Fibroblast of lung (primary cell): ENCODE results near the gene RAC2. TPM values are rescaled to one million over a fixed set of nuclear protein-coding genes. Genes with fewer than 3 reads are reported as not detected.

Experiments used
- DNase-seq, 2 donors: peaks; one replicate each; pipeline versions ENCODE4 v3.0.0 to v3.0.0-alpha.2; 2010; ENCODE audit warnings: low read depth in 2 of 2
- H2AFZ ChIP-seq: 2 replicates; pipeline ENCODE4 v1.5.1; 2012; ENCODE audit warnings: low read length, control low read depth, inconsistent platforms
- H3K27ac ChIP-seq: 2 replicates; pipeline ENCODE4 v1.5.1; 2011; ENCODE audit warnings: low read length, control low read depth; ENCODE audit not compliant: insufficient read depth
- H3K27me3 ChIP-seq: 2 replicates; pipeline ENCODE4 v1.5.1; 2011; ENCODE audit warnings: mild to moderate bottlenecking, low read length; ENCODE audit not compliant: control insufficient read depth, insufficient read depth
- H3K36me3 ChIP-seq: 2 replicates; pipeline ENCODE4 v1.5.1; 2011; ENCODE audit warnings: low read length; ENCODE audit not compliant: control insufficient read depth, insufficient read depth
- H3K4me1 ChIP-seq: 2 replicates; pipeline ENCODE4 v1.5.1; 2011; ENCODE audit warnings: low read length; ENCODE audit not compliant: control insufficient read depth, insufficient read depth; ENCODE audit errors: extremely low read depth
- H3K4me2 ChIP-seq: 2 replicates; pipeline ENCODE4 v1.5.1; 2011; ENCODE audit warnings: low read length, control low read depth; ENCODE audit not compliant: insufficient read depth; ENCODE audit errors: extremely low read depth
- H3K4me3 ChIP-seq, 4 experiments: fragments of 200-600 bp in 1 of 4; sonication (generic) in 1 of 4; replicated peaks in 1 of 4; 2 replicates each; pipeline ENCODE4 v1.5.1; 2011 to 2016; ENCODE audit warnings: low read length in 4 of 4, low read depth in 3 of 4, mild to moderate bottlenecking in 3 of 4, control low read depth in 2 of 4, inconsistent platforms in 1 of 4, mixed read lengths in 1 of 4; ENCODE audit not compliant: insufficient read depth in 1 of 4; ENCODE audit errors: control extremely low read depth in 1 of 4
- H3K79me2 ChIP-seq: 2 replicates; pipeline ENCODE4 v1.5.1; 2012; ENCODE audit warnings: mild to moderate bottlenecking, low read length, inconsistent platforms; ENCODE audit not compliant: control insufficient read depth, insufficient read depth
- H3K9ac ChIP-seq: 2 replicates; pipeline ENCODE4 v1.5.1; 2011; ENCODE audit warnings: mild to moderate bottlenecking, low read length, control low read depth; ENCODE audit not compliant: insufficient read depth
- H3K9me3 ChIP-seq: 2 replicates; pipeline ENCODE4 v1.5.1; 2012; ENCODE audit warnings: low read depth, low read length; ENCODE audit not compliant: control insufficient read depth, insufficient read depth
- H4K20me1 ChIP-seq: 2 replicates; pipeline ENCODE4 v1.5.1; 2011; ENCODE audit warnings: low read length; ENCODE audit not compliant: control insufficient read depth, insufficient read depth; ENCODE audit errors: extremely low read depth
- EZH2 ChIP-seq: IDR thresholded peaks from 2 replicates; pipeline ENCODE4 v1.5.1; 2012; ENCODE audit warnings: low read length, control low read depth, mild to moderate bottlenecking; ENCODE audit errors: missing control alignments
- polyA plus RNA-seq, 2 donors: library from polyadenylated mRNA; depleted of rRNA in 1 of 2; stranded (reverse) in 1 of 2; unstranded in 1 of 2; fragments of >200 nt; gene quantifications; 2 replicates each; pipeline ENCODE4 v1.2.1, GENCODE V29; 2011 to 2012; ENCODE audit warnings: missing spikeins in 1 of 2
- total RNA-seq: library from RNA; depleted of rRNA; stranded (reverse); fragments of >200 nt; gene quantifications from 2 replicates; pipeline ENCODE4 v1.2.1, GENCODE V29; 2014
- TF ChIP-seq, protein P1 (sequence below), 2 donors: IDR thresholded peaks in 1 of 2; conservative IDR thresholded peaks in 1 of 2; 1 replicate in 1 of 2; 2 replicates in 1 of 2; pipeline ENCODE4 v1.5.1; 2011 to 2012; ENCODE audit warnings: low read length in 2 of 2, control low read depth in 1 of 2, inconsistent platforms in 1 of 2, low read depth in 1 of 2, mild to moderate bottlenecking in 1 of 2

RAC2 gene
- total and polyA plus RNA-seq, 2 donors (not counting 1 experiment from before 2014, with no cell fraction given) = 2.1 to 10.5 TPM

- DNase-seq = no peak
- no peak for TF ChIP-seq EZH2
- TF ChIP-seq, protein P1, sequence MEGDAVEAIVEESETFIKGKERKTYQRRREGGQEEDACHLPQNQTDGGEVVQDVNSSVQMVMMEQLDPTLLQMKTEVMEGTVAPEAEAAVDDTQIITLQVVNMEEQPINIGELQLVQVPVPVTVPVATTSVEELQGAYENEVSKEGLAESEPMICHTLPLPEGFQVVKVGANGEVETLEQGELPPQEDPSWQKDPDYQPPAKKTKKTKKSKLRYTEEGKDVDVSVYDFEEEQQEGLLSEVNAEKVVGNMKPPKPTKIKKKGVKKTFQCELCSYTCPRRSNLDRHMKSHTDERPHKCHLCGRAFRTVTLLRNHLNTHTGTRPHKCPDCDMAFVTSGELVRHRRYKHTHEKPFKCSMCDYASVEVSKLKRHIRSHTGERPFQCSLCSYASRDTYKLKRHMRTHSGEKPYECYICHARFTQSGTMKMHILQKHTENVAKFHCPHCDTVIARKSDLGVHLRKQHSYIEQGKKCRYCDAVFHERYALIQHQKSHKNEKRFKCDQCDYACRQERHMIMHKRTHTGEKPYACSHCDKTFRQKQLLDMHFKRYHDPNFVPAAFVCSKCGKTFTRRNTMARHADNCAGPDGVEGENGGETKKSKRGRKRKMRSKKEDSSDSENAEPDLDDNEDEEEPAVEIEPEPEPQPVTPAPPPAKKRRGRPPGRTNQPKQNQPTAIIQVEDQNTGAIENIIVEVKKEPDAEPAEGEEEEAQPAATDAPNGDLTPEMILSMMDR (conservative IDR thresholded peaks at IDR 0.05 in 1 of 2, IDR thresholded peaks at IDR 0.05 in 1 of 2; ENCODE audit: low read depth in 1 of 2, low read length in 2 of 2) = no peak
- no peaks in the 10 kb centered on the region for H3K4me1 ChIP-seq
- H2AFZ ChIP-seq = no peak overlapping the region
- H3K9me3 ChIP-seq = no peaks in the 10 kb centered on the region
- H3K4me2 ChIP-seq = no peak overlapping the region
- H3K27ac ChIP-seq = no peak overlapping the region
- H4K20me1 ChIP-seq = no peaks in the 10 kb centered on the region
- peaks cover 6% of the 10 kb centered on the region for H3K27me3 ChIP-seq
- H3K36me3 ChIP-seq = no peaks in the 10 kb centered on the region
- no peak overlapping the region for H3K9ac ChIP-seq
- no peak overlapping the region for H3K4me3 ChIP-seq
- no peaks in the 10 kb centered on the region for H3K79me2 ChIP-seq
Measured at GRCh38 chr22:37218771-37219411, 25.2 kb downstream of the RAC2 start.

GRCh38 chr22:37218399-37218770 lies 25.7 kb downstream of the RAC2 start:
- H3K79me2 ChIP-seq = no peaks in the 10 kb centered on the region
- no peaks in the 10 kb centered on the region for H3K4me1 ChIP-seq
- no peak overlapping the region for H3K4me2 ChIP-seq
- no peak overlapping the region for H2AFZ ChIP-seq
- H3K4me3 ChIP-seq = no peak overlapping the region
- DNase-seq = no peak
- no peak overlapping the region for H3K9ac ChIP-seq
- TF ChIP-seq EZH2 = no peak
- TF ChIP-seq, protein P1 (conservative IDR thresholded peaks at IDR 0.05 in 1 of 2, IDR thresholded peaks at IDR 0.05 in 1 of 2; ENCODE audit: low read depth in 1 of 2, low read length in 2 of 2) = no peak
- H3K36me3 ChIP-seq = no peaks in the 10 kb centered on the region
- no peaks in the 10 kb centered on the region for H4K20me1 ChIP-seq
- no peak overlapping the region for H3K27ac ChIP-seq
- peaks cover 8% of the 10 kb centered on the region for H3K27me3 ChIP-seq
- no peaks in the 10 kb centered on the region for H3K9me3 ChIP-seq

- no peak overlapping the region for H3K27ac ChIP-seq
Measured at GRCh38 chr22:37215890-37216289, 28.2 kb downstream of the RAC2 start.

More at GRCh38 chr22:37215890-37216289, 28.2 kb downstream of the RAC2 start:
- Histone ChIP-seq H3K4me1 (peaks cover 2% of the 10 kb centered on the region), H3K9ac (no peak overlapping the region), H3K27me3 (peaks cover 30% of the 10 kb centered on the region), H3K36me3 (no peaks in the 10 kb centered on the region), H3K79me2 (no peaks in the 10 kb centered on the region), H3K9me3 (no peaks in the 10 kb centered on the region), H2AFZ (no peak overlapping the region), H3K4me3 (no peak overlapping the region), H3K4me2 (no peak overlapping the region), H4K20me1 (no peaks in the 10 kb centered on the region)
- no peak for DNase-seq
- TF ChIP-seq, protein P1 (conservative IDR thresholded peaks at IDR 0.05 in 1 of 2, IDR thresholded peaks at IDR 0.05 in 1 of 2; ENCODE audit: low read depth in 1 of 2, low read length in 2 of 2) = no peak
- TF ChIP-seq EZH2 = no peak
